GM19372 (cell line): ENCODE measurements around the gene SAXO1.
"Not testable (repeated sequence)": the region's sequence is repeated elsewhere in the genome, so short reads cannot be mapped to it uniquely, and the experiment has no call there.

ENCODE experiments used
- ATAC-seq: cut with Tn5 transposase; IDR thresholded peaks from one replicate; pipeline ENCODE4 v1.9.1; 2021; ENCODE audit warnings: mild to moderate bottlenecking, low read depth, moderate library complexity; ENCODE audit not compliant: unreplicated experiment

SAXO1 gene

GRCh38 chr9:18973348-18973747, 59.7 kb downstream of the SAXO1 start:
- ATAC-seq = no peak

GRCh38 chr9:18972675-18973074, 60.3 kb downstream of the SAXO1 start:
- ATAC-seq = no peak

GRCh38 chr9:18971909-18972308, 61.1 kb downstream of the SAXO1 start:
- no peak for ATAC-seq

- no peak for ATAC-seq
Observed at GRCh38 chr9:18971404-18971803, 61.6 kb downstream of the SAXO1 start.

- ATAC-seq = no peak
Observed at GRCh38 chr9:18970393-18970792, 62.6 kb downstream of the SAXO1 start.

- no peak for ATAC-seq
Observed at GRCh38 chr9:18969128-18969527, 63.9 kb downstream of the SAXO1 start.

GRCh38 chr9:18955626-18956025, 77.4 kb downstream of the SAXO1 start:
- ATAC-seq = no peak

GRCh38 chr9:18951936-18952335, 81.1 kb downstream of the SAXO1 start:
- ATAC-seq = no peak

GRCh38 chr9:18947892-18948339, 85.1 kb downstream of the SAXO1 start:
- ATAC-seq = no peak

GRCh38 chr9:18942801-18943200, 90.2 kb downstream of the SAXO1 start:
- no peak for ATAC-seq

GRCh38 chr9:18941060-18941740, 91.8 kb downstream of the SAXO1 start:
- ATAC-seq = no peak

GRCh38 chr9:18939943-18940342, 93.1 kb downstream of the SAXO1 start:
- no peak for ATAC-seq

- no peak for ATAC-seq
Observed at GRCh38 chr9:18936094-18936871, 96.7 kb downstream of the SAXO1 start.

- no peak for ATAC-seq
Observed at GRCh38 chr9:18935541-18935940, 97.5 kb downstream of the SAXO1 start.

- ATAC-seq = not testable (repeated sequence)
Observed at GRCh38 chr9:18930611-18931010, 102.4 kb downstream of the SAXO1 start.

- no peak for ATAC-seq
Observed at GRCh38 chr9:18928711-18929110, 104.3 kb downstream of the SAXO1 start.

GRCh38 chr9:18926513-18926912, 106.5 kb downstream of the SAXO1 start:
- ATAC-seq = no peak

- ATAC-seq = no peak
Observed at GRCh38 chr9:18925880-18926279, 107.1 kb downstream of the SAXO1 start.

- ATAC-seq = no peak
Observed at GRCh38 chr9:18923671-18924430, 109.2 kb downstream of the SAXO1 start.

- no peak for ATAC-seq
Observed at GRCh38 chr9:18923167-18923566, 109.8 kb downstream of the SAXO1 start.

- no peak for ATAC-seq
Observed at GRCh38 chr9:18922161-18922885, 110.7 kb downstream of the SAXO1 start.
